Esophagus (tissue), 2 donors: ENCODE results near the gene PCBD2. TPM values are rescaled to one million over a fixed set of nuclear protein-coding genes. Genes with fewer than 3 reads are reported as not detected.

Source experiments
- H3K27ac ChIP-seq, 2 donors: one replicate each; pipeline ENCODE4 v1.5.1; 2013; ENCODE audit warnings: low read depth in 2 of 2, mild to moderate bottlenecking in 2 of 2, inconsistent platforms in 1 of 2, low read length in 1 of 2, moderate library complexity in 1 of 2
- H3K27me3 ChIP-seq, 2 donors: one replicate each; pipeline ENCODE4 v1.6.1; 2013; ENCODE audit warnings: low read length in 2 of 2, control low read depth in 1 of 2, mild to moderate bottlenecking in 1 of 2; ENCODE audit not compliant: insufficient read depth in 2 of 2, control insufficient read depth in 1 of 2
- H3K36me3 ChIP-seq, 2 donors: one replicate each; pipeline ENCODE4 v1.6.1; 2013; ENCODE audit warnings: low read length in 1 of 2; ENCODE audit not compliant: control insufficient read depth in 2 of 2, insufficient read depth in 2 of 2
- H3K4me1 ChIP-seq, 2 donors: one replicate each; pipeline ENCODE4 v1.6.1; 2013; ENCODE audit warnings: low read length in 1 of 2; ENCODE audit not compliant: control insufficient read depth in 2 of 2, insufficient read depth in 2 of 2
- H3K4me3 ChIP-seq, 2 donors: one replicate each; pipeline ENCODE4 v1.5.1; 2013; ENCODE audit warnings: low read length in 2 of 2, mild to moderate bottlenecking in 2 of 2, low read depth in 1 of 2, moderate library complexity in 1 of 2
- H3K9me3 ChIP-seq, 2 donors: one replicate each; pipeline ENCODE4 v1.6.1; 2013; ENCODE audit warnings: mild to moderate bottlenecking in 2 of 2, low read depth in 1 of 2, low read length in 1 of 2, moderate library complexity in 1 of 2; ENCODE audit not compliant: control insufficient read depth in 2 of 2, insufficient read depth in 1 of 2
- WGBS, 2 donors: extraction: QIAGEN DNeasy Blood & Tissue Kit; methylation state at CpG; one replicate each; pipeline ENCODE4 v1.1.7; 2013; 5-methylcytosine and 5-hydroxymethylcytosine counted together
- polyA plus RNA-seq, 2 donors: library from polyadenylated mRNA; stranded (reverse); fragments of 200-250 nt; gene quantifications; one replicate each; pipeline ENCODE4 v1.2.3, GENCODE V29; 2013
- donor health status: healthy with polysubstance abuse.
- donor health status: Bipolar disorder and iron deficiency.

PCBD2 gene
- polyA plus RNA-seq, 2 donors = 5.7 to 6.0 TPM

DNA sequence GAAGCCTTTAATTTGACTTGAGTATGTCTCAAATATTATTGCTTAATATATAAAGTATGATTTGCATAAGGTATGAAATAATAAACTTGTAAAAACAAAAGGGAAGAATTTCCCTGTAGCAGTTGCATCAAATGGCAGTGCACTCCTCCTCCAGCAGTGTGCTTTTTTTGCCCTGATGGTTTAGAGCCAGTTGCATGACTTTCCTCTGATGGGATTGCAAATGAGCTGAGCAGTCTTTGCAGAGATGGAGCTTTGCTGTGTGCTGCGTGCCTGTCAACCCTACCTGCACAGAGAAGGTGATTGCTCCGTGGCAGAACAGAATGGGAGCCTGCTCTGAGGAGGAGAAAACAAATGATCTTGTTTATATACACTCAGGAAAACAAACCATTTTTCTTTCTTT, 40.1 kb downstream of the PCBD2 start:
- Histone ChIP-seq H3K9me3 (no peaks in the 10 kb centered on the region), H3K27me3 (no peaks in the 10 kb centered on the region), H3K36me3 (no peaks in the 10 kb centered on the region), H3K4me3 (no peak overlapping the region), H3K4me1 (peaks cover 0 to 4% of the 10 kb centered on the region in 2 donors), H3K27ac (no peak overlapping the region)
- 88 to 90% methylated on average over 2 of the region's 2 CpGs for WGBS, 2 donors

DNA sequence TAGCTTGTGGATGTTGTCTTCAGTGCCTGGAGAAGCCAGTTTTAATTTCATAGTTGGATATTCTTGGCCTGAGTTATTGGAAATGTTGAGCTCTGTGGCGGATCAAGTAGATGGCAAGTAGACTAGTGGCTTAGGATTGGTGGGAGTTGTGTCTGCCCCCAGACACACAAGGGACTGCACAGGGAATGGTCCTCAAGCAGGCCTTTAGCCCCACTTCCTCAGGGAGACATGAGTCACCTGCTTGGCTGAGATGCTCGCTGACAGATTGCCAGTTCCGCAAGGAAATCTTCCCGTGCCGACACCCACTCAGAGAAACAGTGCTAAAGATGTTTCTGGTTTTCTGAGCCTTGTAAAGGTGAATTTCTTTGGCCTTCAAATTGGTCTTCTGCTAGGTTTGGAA, 44.0 kb downstream of the PCBD2 start:
- Histone ChIP-seq H3K4me1 (peaks cover 0 to 4% of the 10 kb centered on the region in 2 donors), H3K27me3 (no peaks in the 10 kb centered on the region), H3K27ac (no peak overlapping the region), H3K4me3 (no peak overlapping the region), H3K9me3 (no peaks in the 10 kb centered on the region), H3K36me3 (no peaks in the 10 kb centered on the region)
- 49 to 61% methylated on average over 5 of the region's 5 CpGs for WGBS, 2 donors

DNA sequence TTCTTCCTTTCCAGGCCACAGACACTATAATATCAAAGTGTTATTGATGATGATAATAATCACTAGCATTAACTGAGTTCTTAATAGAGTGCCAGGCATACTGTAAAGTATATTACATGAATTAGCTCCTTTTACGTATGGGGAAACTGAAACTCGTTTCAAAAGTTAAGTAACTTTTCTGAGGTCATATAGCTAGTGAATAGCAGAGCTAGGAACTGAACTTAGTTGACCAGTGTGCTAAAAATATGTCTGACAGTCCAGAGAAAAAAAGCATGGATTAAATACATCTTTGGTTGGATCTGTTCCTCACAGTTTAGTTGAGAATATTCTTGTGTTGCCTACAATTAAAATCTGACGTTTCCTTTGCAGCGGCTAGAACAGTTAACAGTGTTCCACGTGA, 44.4 kb downstream of the PCBD2 start:
- H3K36me3 ChIP-seq = no peaks in the 10 kb centered on the region
- H3K9me3 ChIP-seq = no peaks in the 10 kb centered on the region
- WGBS, 2 donors = 56 to 68% methylated on average over 5 of the region's 5 CpGs
- peaks cover 0 to 4% of the 10 kb centered on the region in 2 donors for H3K4me1 ChIP-seq
- H3K4me3 ChIP-seq = no peak overlapping the region
- H3K27ac ChIP-seq = no peak overlapping the region
- H3K27me3 ChIP-seq = no peaks in the 10 kb centered on the region

DNA sequence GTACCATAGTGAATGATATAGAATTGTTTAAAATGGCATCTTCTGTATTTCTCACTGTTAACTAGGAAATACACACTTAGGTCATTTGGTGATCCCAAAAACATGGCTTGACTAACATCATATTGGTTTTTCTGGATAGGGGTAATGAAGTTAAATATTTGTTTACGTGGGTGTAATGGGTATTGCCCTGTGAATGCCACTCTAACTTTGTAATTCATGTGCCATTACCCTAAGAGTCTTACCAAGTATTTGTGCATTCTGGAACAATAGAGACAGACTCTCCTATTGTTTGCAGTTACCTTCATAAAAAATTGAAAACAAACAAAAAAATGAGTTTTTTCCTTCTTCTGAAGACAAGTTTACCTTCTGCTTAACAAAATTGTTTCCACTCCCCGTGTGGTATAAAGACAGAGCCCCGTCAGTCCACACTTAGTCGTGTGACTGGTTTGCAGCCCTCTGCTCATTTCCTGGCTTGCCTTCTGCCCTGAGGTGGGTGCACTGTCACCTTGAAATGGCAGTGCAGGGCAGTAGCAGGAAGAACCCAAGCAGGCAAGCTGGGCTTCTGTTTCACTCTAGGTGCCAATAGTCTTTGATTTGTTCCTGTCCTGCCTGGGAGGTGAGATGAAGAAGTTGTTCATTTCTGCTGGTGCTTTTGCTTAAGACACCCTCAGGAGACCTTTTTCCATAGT, 53.1 kb downstream of the PCBD2 start:
- Histone ChIP-seq H3K27ac (peak overlapping the region; percentile 6 to 45), H3K9me3 (no peaks in the 10 kb centered on the region), H3K4me1 (peaks cover 0 to 3% of the 10 kb centered on the region in 2 donors), H3K4me3 (no peak overlapping the region), H3K27me3 (no peaks in the 10 kb centered on the region), H3K36me3 (peaks cover 0 to 8% of the 10 kb centered on the region in 2 donors)
- WGBS, 2 donors = 79 to 81% methylated on average over 4 of the region's 4 CpGs

DNA sequence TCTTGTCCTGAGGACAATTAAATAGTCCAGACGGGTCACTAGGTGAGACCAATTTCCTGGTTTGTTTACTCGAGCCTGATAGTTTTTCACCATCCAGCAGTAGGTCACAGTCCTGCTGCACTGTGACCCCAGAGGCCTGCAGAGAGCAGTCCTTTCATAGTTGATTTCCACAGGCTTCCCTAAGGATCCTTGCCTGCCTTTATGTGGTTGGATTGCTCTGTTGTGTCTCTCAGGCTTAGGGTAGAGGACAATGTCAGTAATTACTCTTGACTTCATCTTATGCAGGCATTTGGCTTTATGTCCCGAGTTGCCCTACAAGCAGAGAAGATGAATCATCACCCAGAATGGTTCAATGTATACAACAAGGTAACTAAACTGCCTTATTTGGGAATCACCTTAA, 53.8 kb downstream of the PCBD2 start:
- Histone ChIP-seq H3K9me3 (no peaks in the 10 kb centered on the region), H3K4me1 (peaks cover 0 to 3% of the 10 kb centered on the region in 2 donors), H3K4me3 (no peak overlapping the region), H3K27me3 (no peaks in the 10 kb centered on the region), H3K36me3 (peaks cover 0 to 8% of the 10 kb centered on the region in 2 donors), H3K27ac (peak overlapping the region; percentile 45 to 63)
- WGBS, 2 donors = 52% methylated on average over 3 of the region's 3 CpGs

DNA sequence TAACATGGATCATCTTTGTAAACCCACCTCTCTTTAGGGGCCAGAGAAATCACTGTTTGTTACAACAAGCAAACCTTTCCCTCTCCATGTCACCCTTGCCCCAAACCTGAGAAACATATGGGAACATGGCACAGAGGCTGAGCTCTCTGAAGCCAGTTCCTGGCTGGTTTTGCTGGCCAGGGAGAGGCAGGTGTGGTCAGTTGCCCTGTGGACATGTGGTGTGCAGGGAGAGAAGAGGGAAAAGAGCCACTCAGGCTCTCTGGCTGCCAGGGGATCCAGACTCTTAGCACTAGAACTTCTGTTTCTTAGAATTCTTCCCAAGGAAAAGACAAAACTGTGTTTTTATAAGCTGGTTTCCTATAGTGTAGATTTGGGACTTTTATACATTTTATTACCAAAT, 58.2 kb downstream of the PCBD2 start:
- H3K36me3 ChIP-seq = peaks cover 0 to 10% of the 10 kb centered on the region in 2 donors

DNA sequence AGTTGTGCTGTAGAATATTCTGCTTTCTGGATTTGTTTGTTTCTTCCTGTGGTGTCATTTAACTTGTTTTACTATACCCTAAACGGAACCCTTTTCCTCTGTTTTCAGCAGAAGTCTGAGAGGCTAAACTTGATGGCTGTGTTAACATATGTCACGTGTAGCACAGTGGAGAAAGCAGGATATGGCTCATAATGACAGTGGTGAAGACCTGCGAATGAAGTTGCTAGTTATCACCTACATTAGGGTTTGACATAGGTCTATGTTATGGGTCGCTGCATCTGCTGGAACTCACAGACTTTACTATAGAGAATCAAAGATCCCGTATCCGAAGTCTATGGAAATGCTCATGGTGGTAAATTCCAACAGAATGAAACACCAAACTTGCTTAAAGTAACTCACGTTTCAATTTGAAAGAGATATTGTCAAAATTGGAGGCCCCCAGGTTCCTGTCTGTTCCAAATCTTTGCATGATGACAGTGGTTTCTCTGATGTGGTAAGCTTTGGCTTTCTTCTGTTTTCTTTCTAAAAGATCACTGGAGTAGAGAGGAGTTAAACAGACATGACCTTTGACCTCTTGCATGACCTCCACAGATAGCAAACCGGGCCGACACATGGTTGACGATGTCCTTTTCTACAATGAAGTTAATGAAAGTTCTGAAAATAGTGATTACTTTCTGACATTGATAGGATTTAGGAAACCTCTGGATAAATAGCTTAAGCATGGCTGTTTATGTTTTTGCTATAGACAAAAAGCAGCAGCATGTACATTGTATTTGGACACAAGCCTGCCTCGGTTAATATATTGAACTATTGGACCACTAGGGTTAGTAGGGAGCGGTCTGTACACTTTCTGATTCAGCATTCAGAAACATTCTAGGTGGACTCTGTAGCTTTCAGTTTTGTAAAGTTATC, 59.7 kb downstream of the PCBD2 start:
- Histone ChIP-seq H3K4me1 (peaks cover 0 to 3% of the 10 kb centered on the region in 2 donors), H3K27me3 (no peaks in the 10 kb centered on the region), H3K36me3 (peaks cover 0 to 10% of the 10 kb centered on the region in 2 donors), H3K27ac (no peak overlapping the region), H3K4me3 (no peak overlapping the region), H3K9me3 (no peaks in the 10 kb centered on the region)
- 83 to 87% methylated on average over 12 of the region's 12 CpGs for WGBS, 2 donors

More for the DNA sequence above, 58.2 kb downstream of the PCBD2 start:
- H3K27me3 ChIP-seq = no peaks in the 10 kb centered on the region
- no peak overlapping the region for H3K4me3 ChIP-seq
- peaks cover 0 to 6% of the 10 kb centered on the region in 2 donors for H3K4me1 ChIP-seq
- no peak overlapping the region for H3K27ac ChIP-seq
- no peaks in the 10 kb centered on the region for H3K9me3 ChIP-seq

DNA sequence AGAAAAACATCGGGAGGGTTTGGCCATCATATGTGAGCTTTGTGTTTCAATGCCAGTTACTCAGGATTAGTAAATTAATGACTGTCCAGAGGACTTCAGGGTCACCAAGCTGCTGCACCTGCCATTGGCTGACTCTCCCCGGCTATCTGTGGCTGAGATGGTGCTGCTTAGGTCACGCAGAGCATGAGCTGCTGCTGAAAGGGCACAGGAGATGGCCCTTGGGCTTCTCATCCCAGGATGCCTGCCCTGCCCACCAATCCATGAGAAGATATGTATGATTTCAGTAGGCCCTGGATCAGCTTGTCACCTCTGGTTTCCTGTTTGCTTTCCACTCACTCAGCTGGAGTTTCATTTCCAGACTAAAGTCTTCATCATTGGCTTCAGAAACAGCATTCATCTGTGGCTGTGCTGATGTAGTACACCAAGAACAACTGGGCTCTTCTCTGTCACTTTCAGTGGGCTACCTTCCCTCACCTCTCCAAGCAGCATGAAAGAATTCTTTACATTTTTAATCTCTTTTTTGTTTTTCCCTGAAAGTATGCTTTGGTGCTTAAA, 60.4 kb downstream of the PCBD2 start:
- H3K4me1 ChIP-seq = peaks cover 0 to 3% of the 10 kb centered on the region in 2 donors
- no peaks in the 10 kb centered on the region for H3K27me3 ChIP-seq
- no peak overlapping the region for H3K27ac ChIP-seq
- no peaks in the 10 kb centered on the region for H3K9me3 ChIP-seq
- WGBS, 2 donors = 79 to 86% methylated on average over 3 of the region's 3 CpGs
- H3K4me3 ChIP-seq = no peak overlapping the region
- peaks cover 0 to 10% of the 10 kb centered on the region in 2 donors for H3K36me3 ChIP-seq

DNA sequence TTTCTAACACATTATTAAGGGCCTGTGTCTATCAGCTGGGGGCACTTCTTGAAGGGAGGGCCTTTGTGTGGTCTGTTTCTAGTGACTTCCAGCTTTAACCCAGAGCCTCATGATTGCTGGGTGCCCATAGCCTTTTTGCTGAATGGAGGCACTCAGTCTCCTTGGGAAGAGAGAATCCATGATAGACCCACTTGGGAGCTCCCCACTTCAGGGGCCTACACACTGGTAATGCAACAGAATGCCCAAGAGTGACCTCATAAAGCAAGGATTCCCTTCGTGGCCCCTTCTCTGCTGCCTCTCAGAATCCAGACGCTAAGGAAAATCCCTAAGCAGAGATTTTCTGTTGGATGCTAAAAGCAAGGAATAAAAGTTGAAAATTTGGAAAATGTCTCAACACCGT, 62.7 kb downstream of the PCBD2 start, which contains the start of gene CATSPER3:
Gene CATSPER3 (plus strand): TSS at position 301 of the 400 bp plus-strand sequence. CDS start 85 bp downstream, at position 386.
- Histone ChIP-seq H3K27ac (peak within 1 kb of the TSS in 1 of 2 donors; percentile 6), H3K4me1 (peaks cover 0 to 3% of the 10 kb centered on the region in 2 donors), H3K9me3 (no peaks in the 10 kb centered on the region), H3K27me3 (no peaks in the 10 kb centered on the region), H3K36me3 (peaks cover 0 to 5% of the 10 kb centered on the region in 2 donors), H3K4me3 (no peak within 1 kb of the TSS)
- WGBS, 2 donors = 93 to 94% methylated on average over 3 of the region's 3 CpGs
